PC-9 (cell line): Measurements from ENCODE around the gene GUK1.

Experiments
- CTCF ChIP-seq: fragments of 200-600 bp; sonication (generic); conservative IDR thresholded peaks from 2 replicates; pipeline ENCODE4 v1.6.1; 2017; ENCODE audit warnings: mixed run types, antibody characterized with exemption, mild to moderate bottlenecking, moderate library complexity
- EZH2 ChIP-seq: fragments of 200-600 bp; sonication (generic); IDR thresholded peaks from 2 replicates; pipeline ENCODE4 v1.8.0; 2017; ENCODE audit warnings: antibody characterized with exemption, low read depth

DNA sequence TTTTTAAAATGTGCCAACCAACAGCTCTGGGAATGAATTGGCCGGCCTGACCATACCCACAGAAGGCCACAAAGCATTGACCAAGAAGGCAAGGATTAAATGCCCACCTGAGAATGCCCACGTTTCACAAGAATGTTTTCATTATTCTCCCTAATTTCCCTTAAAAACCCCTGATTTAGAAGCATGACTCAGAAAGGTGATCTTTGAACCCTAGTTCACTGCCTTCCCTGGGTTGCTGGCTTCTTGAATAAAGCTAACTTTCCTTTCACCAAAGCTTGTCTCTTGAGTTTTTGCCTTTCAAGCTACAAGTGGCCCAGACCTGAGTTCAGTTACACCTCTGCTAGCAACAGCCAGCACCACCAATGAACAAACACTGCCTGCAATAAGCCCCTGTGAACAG lies 16.6 kb upstream of the GUK1 start:
- TF ChIP-seq EZH2 (no peak), CTCF (no peak)
